WTC11 (cell line): ENCODE data around the gene MDGA2. TPM values are rescaled to one million over a fixed set of nuclear protein-coding genes. Genes with fewer than 3 reads are reported as not detected.
A peak's percentile ranks its signal among the peaks of the same experiment; 100 is the strongest.
"Not testable (repeated sequence)": the region's sequence is repeated elsewhere in the genome, so short reads cannot be mapped to it uniquely, and the experiment has no call there.

Experiments
- ATAC-seq: fragments of 200-7000 bp; cut with Tn5 transposase; 2 replicates; pipeline ENCODE4 v1.10.0; 2021; ENCODE audit warnings: mild to moderate bottlenecking, moderate library complexity
- CTCF ChIA-PET: fragments of 300-600 bp; sonication (Branson Sonifier 250); formaldehyde crosslinking; loops from one replicate; lab custom pipeline; 2021; ENCODE audit warnings: antibody characterized with exemption; lab: Charles Lee
- POLR2A ChIA-PET: fragments of 350-600 bp; sonication (Branson Sonifier 250); formaldehyde crosslinking; loops from one replicate; lab custom pipeline; 2021; ENCODE audit warnings: antibody characterized with exemption; lab: Charles Lee
- DNase-seq: peaks from one replicate; pipeline ENCODE4 v3.0.0; 2021; ENCODE audit warnings: low spot score
- H3K27ac Mint-ChIP-seq: 2 replicates; pipeline ENCODE4 v1.8.0; 2021; ENCODE audit warnings: mixed read lengths
- H3K27me3 Mint-ChIP-seq: 2 replicates; pipeline ENCODE4 v1.8.0; 2021; ENCODE audit warnings: low read depth, mild to moderate bottlenecking, moderate library complexity, mixed read lengths
- H3K36me3 Mint-ChIP-seq: 2 replicates; pipeline ENCODE4 v1.8.0; 2021; ENCODE audit warnings: mixed read lengths
- H3K4me1 Mint-ChIP-seq: 2 replicates; pipeline ENCODE4 v1.8.0; 2022; ENCODE audit warnings: mixed read lengths
- H3K4me3 Mint-ChIP-seq: 2 replicates; pipeline ENCODE4 v1.8.0; 2021; ENCODE audit warnings: mild to moderate bottlenecking, moderate library complexity, mixed read lengths
- H3K9me3 Mint-ChIP-seq: 2 replicates; pipeline ENCODE4 v1.8.0; 2021; ENCODE audit warnings: mixed read lengths
- CBFB ChIP-seq: sonication (generic); formaldehyde crosslinking; IDR thresholded peaks from 2 replicates; pipeline ENCODE4 v1.8.1; 2022; ENCODE audit warnings: mild to moderate bottlenecking, low read depth, missing genetic modification reagents
- GABPB1 ChIP-seq: sonication (generic); formaldehyde crosslinking; IDR thresholded peaks from 2 replicates; pipeline ENCODE4 v1.8.1; 2023; ENCODE audit warnings: mild to moderate bottlenecking, missing genetic modification reagents
- JUN ChIP-seq: sonication (generic); formaldehyde crosslinking; IDR thresholded peaks from 2 replicates; pipeline ENCODE4 v1.8.0; 2023; ENCODE audit warnings: mild to moderate bottlenecking, missing genetic modification reagents
- NFE2L1 ChIP-seq: sonication (generic); formaldehyde crosslinking; IDR thresholded peaks from 2 replicates; pipeline ENCODE4 v1.8.1; 2023; ENCODE audit warnings: missing genetic modification reagents
- NFYB ChIP-seq: sonication (generic); formaldehyde crosslinking; conservative IDR thresholded peaks from 2 replicates; pipeline ENCODE4 v1.8.0; 2022; ENCODE audit warnings: low read depth, missing genetic modification reagents
- OVOL2 ChIP-seq: fragments of 250-450 bp; sonication (Bioruptor Pico); IDR thresholded peaks from 2 replicates; pipeline ENCODE4 v1.9.0; 2021; ENCODE audit warnings: mild to moderate bottlenecking, borderline replicate concordance
- SP1 ChIP-seq: sonication (generic); formaldehyde crosslinking; conservative IDR thresholded peaks from 2 replicates; pipeline ENCODE4 v1.8.1; 2022; ENCODE audit warnings: missing genetic modification reagents
- TP53 ChIP-seq: sonication (generic); formaldehyde crosslinking; IDR thresholded peaks from 2 replicates; pipeline ENCODE4 v1.8.1; 2023; ENCODE audit warnings: mild to moderate bottlenecking, missing genetic modification reagents
- ZNF121 ChIP-seq: sonication (generic); formaldehyde crosslinking; IDR thresholded peaks from 2 replicates; pipeline ENCODE4 v1.8.0; 2023; ENCODE audit warnings: missing genetic modification reagents
- ZNF219 ChIP-seq: sonication (generic); formaldehyde crosslinking; IDR thresholded peaks from 2 replicates; pipeline ENCODE4 v1.8.0; 2023; ENCODE audit warnings: missing genetic modification reagents, mild to moderate bottlenecking, borderline replicate concordance
- ZNF232 ChIP-seq: sonication (generic); formaldehyde crosslinking; IDR thresholded peaks from 2 replicates; pipeline ENCODE4 v1.8.0; 2022; ENCODE audit warnings: mild to moderate bottlenecking, missing genetic modification reagents
- total RNA-seq: library from RNA; stranded (reverse); gene quantifications from 3 replicates; pipeline ENCODE4 v1.2.3, GENCODE V29; 2021
- TF ChIP-seq, protein P1 (sequence below): fragments of 200-600 bp; IDR thresholded peaks from 2 replicates; pipeline ENCODE4 v1.8.0; 2022; ENCODE audit warnings: antibody characterized with exemption
- TF ChIP-seq, protein P2 (sequence below): sonication (generic); formaldehyde crosslinking; IDR thresholded peaks from 2 replicates; pipeline ENCODE4 v1.8.0; 2022; ENCODE audit warnings: missing genetic modification reagents
- TF ChIP-seq, protein P3 (sequence below): sonication (generic); formaldehyde crosslinking; conservative IDR thresholded peaks from 2 replicates; pipeline ENCODE4 v1.8.1; 2022; ENCODE audit warnings: mild to moderate bottlenecking, missing genetic modification reagents
- TF ChIP-seq, protein P4 (sequence below): sonication (generic); formaldehyde crosslinking; IDR thresholded peaks from 2 replicates; pipeline ENCODE4 v1.8.1; 2023; ENCODE audit warnings: mild to moderate bottlenecking, missing genetic modification reagents, moderate library complexity
- TF ChIP-seq, protein P5 (sequence below): sonication (generic); formaldehyde crosslinking; conservative IDR thresholded peaks from 2 replicates; pipeline ENCODE4 v1.8.1; 2023; ENCODE audit warnings: mild to moderate bottlenecking, low read depth, missing genetic modification reagents, moderate library complexity
- TF ChIP-seq, protein P6 (sequence below): sonication (generic); formaldehyde crosslinking; IDR thresholded peaks from 2 replicates; pipeline ENCODE4 v1.8.0; 2023; ENCODE audit warnings: missing genetic modification reagents
- TF ChIP-seq, protein P7 (sequence below): sonication (generic); formaldehyde crosslinking; IDR thresholded peaks from 2 replicates; pipeline ENCODE4 v1.8.1; 2022; ENCODE audit warnings: mild to moderate bottlenecking, missing genetic modification reagents, moderate library complexity, borderline replicate concordance

Gene MDGA2
- total RNA-seq, 1 experiment from 2014 or later: 4.9 TPM

DNA sequence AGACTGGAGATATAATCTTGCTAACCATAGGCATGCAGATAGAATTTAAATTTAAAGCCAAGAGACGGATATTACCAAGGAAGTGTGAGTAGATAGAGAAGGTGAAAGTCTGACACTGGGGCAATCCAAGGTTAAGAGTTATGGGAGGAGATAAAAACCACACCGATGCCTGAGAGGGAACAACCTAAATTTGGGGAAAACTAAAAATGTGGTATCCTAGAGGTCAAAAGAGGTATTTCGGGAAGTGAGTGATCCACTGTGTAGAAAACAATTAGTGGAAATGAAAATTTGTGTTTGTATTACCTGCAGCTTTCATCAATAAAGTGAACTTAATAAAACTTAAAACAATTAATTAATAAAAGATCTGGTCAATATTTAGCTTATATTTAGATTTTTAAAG is 754.9 kb downstream of the MDGA2 start:
- ChIA-PET CTCF (no interaction called here), POLR2A (no interaction called here)
- Mint-ChIP-seq H3K36me3 (peaks cover under 1% of the 10 kb centered on the region; the same call in 1 of the 2 replicates), H3K9me3 (peaks cover 18% of the 10 kb centered on the region), H3K27ac (no peak overlapping the region), H3K4me1 (peaks cover 14% of the 10 kb centered on the region), H3K4me3 (no peak overlapping the region), H3K27me3 (no peaks in the 10 kb centered on the region; the same call in 1 of the 2 replicates)
- TF ChIP-seq, protein P1, sequence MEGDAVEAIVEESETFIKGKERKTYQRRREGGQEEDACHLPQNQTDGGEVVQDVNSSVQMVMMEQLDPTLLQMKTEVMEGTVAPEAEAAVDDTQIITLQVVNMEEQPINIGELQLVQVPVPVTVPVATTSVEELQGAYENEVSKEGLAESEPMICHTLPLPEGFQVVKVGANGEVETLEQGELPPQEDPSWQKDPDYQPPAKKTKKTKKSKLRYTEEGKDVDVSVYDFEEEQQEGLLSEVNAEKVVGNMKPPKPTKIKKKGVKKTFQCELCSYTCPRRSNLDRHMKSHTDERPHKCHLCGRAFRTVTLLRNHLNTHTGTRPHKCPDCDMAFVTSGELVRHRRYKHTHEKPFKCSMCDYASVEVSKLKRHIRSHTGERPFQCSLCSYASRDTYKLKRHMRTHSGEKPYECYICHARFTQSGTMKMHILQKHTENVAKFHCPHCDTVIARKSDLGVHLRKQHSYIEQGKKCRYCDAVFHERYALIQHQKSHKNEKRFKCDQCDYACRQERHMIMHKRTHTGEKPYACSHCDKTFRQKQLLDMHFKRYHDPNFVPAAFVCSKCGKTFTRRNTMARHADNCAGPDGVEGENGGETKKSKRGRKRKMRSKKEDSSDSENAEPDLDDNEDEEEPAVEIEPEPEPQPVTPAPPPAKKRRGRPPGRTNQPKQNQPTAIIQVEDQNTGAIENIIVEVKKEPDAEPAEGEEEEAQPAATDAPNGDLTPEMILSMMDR: peak; percentile 46
- TF ChIP-seq SP1 (CRISPR knock-in tag): no peak
- ATAC-seq (no peak), DNase-seq (no peak)

DNA sequence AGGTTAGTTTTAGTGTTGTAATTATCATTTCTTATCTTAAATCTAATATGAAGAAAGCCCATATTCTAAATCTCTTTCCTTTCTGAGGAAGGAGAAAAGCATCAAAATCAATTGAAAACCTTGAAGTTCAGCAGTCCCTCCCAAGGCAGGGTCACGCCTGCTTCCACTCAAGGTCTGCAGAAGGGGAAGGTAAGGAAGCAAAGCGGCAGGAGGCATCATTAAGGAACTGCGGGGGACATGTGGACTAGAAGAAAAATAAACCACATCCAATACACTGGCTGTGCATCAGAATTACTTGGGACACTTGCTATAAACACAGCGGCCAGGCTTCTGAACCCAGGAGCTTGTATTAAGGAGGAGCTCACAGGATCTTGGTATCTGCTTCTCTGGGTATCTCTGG is 759.9 kb downstream of the MDGA2 start:
- H3K4me3 Mint-ChIP-seq, POLR2A ChIA-PET, H3K27me3 Mint-ChIP-seq, H3K27ac Mint-ChIP-seq, H3K36me3 Mint-ChIP-seq, DNase-seq, CTCF ChIA-PET: not testable (repeated sequence)
- Mint-ChIP-seq H3K4me1 (peaks cover 13% of the 10 kb centered on the region), H3K9me3 (peaks cover 28% of the 10 kb centered on the region)
- ATAC-seq: peak; percentile 92

DNA sequence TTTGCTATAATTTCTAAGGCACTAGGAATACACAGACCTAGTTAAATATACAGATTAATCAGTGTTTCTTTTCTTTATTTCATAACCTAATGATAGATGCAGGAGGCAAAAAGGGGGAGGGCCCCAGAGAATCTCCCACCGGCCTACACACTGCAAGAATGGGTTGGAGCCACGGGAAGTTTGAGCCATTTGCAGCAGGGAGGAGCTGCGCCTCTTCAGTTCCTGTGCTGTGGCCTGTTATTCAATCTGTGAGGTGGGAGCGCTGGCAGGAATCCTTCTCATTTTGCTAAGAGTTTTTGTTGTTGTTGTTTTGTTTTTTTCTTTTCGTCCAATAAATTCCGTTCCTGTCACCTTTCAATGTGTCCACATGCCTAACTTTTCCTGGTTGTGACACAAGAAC is 772.6 kb downstream of the MDGA2 start:
- Mint-ChIP-seq H3K36me3 (no peaks in the 10 kb centered on the region), H3K27me3 (no peaks in the 10 kb centered on the region), H3K4me3 (no peak overlapping the region), H3K4me1 (peaks cover 11% of the 10 kb centered on the region), H3K27ac (0 out of 2 replicates have a peak overlapping the region, but pooled peaks have one; percentile 45), H3K9me3 (peaks cover 3% of the 10 kb centered on the region; the same call in 1 of the 2 replicates)
- DNase-seq (peak; percentile 11), ATAC-seq (peak; percentile 82)
- TF ChIP-seq OVOL2 (CRISPR knock-in tag): no peak
- no peak for TF ChIP-seq NFYB (CRISPR knock-in tag)
- TF ChIP-seq, protein P2, sequence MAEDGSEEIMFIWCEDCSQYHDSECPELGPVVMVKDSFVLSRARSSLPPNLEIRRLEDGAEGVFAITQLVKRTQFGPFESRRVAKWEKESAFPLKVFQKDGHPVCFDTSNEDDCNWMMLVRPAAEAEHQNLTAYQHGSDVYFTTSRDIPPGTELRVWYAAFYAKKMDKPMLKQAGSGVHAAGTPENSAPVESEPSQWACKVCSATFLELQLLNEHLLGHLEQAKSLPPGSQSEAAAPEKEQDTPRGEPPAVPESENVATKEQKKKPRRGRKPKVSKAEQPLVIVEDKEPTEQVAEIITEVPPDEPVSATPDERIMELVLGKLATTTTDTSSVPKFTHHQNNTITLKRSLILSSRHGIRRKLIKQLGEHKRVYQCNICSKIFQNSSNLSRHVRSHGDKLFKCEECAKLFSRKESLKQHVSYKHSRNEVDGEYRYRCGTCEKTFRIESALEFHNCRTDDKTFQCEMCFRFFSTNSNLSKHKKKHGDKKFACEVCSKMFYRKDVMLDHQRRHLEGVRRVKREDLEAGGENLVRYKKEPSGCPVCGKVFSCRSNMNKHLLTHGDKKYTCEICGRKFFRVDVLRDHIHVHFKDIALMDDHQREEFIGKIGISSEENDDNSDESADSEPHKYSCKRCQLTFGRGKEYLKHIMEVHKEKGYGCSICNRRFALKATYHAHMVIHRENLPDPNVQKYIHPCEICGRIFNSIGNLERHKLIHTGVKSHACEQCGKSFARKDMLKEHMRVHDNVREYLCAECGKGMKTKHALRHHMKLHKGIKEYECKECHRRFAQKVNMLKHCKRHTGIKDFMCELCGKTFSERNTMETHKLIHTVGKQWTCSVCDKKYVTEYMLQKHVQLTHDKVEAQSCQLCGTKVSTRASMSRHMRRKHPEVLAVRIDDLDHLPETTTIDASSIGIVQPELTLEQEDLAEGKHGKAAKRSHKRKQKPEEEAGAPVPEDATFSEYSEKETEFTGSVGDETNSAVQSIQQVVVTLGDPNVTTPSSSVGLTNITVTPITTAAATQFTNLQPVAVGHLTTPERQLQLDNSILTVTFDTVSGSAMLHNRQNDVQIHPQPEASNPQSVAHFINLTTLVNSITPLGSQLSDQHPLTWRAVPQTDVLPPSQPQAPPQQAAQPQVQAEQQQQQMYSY: no peak
- TF ChIP-seq, protein P3, sequence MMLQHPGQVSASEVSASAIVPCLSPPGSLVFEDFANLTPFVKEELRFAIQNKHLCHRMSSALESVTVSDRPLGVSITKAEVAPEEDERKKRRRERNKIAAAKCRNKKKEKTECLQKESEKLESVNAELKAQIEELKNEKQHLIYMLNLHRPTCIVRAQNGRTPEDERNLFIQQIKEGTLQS: no peak
- no peak for TF ChIP-seq ZNF232
- TF ChIP-seq, protein P4, sequence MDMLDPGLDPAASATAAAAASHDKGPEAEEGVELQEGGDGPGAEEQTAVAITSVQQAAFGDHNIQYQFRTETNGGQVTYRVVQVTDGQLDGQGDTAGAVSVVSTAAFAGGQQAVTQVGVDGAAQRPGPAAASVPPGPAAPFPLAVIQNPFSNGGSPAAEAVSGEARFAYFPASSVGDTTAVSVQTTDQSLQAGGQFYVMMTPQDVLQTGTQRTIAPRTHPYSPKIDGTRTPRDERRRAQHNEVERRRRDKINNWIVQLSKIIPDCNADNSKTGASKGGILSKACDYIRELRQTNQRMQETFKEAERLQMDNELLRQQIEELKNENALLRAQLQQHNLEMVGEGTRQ (CRISPR knock-in tag): no peak
- no peak for TF ChIP-seq NFE2L1 (CRISPR knock-in tag)
- TF ChIP-seq, protein P5, sequence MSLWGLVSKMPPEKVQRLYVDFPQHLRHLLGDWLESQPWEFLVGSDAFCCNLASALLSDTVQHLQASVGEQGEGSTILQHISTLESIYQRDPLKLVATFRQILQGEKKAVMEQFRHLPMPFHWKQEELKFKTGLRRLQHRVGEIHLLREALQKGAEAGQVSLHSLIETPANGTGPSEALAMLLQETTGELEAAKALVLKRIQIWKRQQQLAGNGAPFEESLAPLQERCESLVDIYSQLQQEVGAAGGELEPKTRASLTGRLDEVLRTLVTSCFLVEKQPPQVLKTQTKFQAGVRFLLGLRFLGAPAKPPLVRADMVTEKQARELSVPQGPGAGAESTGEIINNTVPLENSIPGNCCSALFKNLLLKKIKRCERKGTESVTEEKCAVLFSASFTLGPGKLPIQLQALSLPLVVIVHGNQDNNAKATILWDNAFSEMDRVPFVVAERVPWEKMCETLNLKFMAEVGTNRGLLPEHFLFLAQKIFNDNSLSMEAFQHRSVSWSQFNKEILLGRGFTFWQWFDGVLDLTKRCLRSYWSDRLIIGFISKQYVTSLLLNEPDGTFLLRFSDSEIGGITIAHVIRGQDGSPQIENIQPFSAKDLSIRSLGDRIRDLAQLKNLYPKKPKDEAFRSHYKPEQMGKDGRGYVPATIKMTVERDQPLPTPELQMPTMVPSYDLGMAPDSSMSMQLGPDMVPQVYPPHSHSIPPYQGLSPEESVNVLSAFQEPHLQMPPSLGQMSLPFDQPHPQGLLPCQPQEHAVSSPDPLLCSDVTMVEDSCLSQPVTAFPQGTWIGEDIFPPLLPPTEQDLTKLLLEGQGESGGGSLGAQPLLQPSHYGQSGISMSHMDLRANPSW (CRISPR knock-in tag): no peak
- no peak for TF ChIP-seq CBFB (CRISPR knock-in tag)
- no peak for TF ChIP-seq ZNF121 (CRISPR knock-in tag)
- TF ChIP-seq, protein P6, sequence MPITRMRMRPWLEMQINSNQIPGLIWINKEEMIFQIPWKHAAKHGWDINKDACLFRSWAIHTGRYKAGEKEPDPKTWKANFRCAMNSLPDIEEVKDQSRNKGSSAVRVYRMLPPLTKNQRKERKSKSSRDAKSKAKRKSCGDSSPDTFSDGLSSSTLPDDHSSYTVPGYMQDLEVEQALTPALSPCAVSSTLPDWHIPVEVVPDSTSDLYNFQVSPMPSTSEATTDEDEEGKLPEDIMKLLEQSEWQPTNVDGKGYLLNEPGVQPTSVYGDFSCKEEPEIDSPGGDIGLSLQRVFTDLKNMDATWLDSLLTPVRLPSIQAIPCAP: no peak
- TF ChIP-seq ZNF219: no peak
- no peak for TF ChIP-seq TP53 (CRISPR knock-in tag)
- TF ChIP-seq JUN: no peak
- TF ChIP-seq GABPB1: no peak
- TF ChIP-seq, protein P7, sequence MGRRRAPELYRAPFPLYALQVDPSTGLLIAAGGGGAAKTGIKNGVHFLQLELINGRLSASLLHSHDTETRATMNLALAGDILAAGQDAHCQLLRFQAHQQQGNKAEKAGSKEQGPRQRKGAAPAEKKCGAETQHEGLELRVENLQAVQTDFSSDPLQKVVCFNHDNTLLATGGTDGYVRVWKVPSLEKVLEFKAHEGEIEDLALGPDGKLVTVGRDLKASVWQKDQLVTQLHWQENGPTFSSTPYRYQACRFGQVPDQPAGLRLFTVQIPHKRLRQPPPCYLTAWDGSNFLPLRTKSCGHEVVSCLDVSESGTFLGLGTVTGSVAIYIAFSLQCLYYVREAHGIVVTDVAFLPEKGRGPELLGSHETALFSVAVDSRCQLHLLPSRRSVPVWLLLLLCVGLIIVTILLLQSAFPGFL (CRISPR knock-in tag): no peak
- ChIA-PET POLR2A (no interaction called here), CTCF (no interaction called here)
